HFF-Myc (cell line): ENCODE results near the gene AFAP1.

Experiments used
- DNase-seq: peaks from one replicate; pipeline ENCODE4 v3.0.0-alpha.2; 2011; ENCODE audit warnings: low read depth; ENCODE audit errors: extremely low read depth
- H3K4me3 ChIP-seq: replicated peaks from 2 replicates; pipeline ENCODE4 v1.5.1; 2011; ENCODE audit warnings: low read depth, mild to moderate bottlenecking, control low read depth, low read length
- CTCF ChIP-seq: IDR thresholded peaks from 2 replicates; pipeline ENCODE4 v1.5.1; 2012; ENCODE audit warnings: mild to moderate bottlenecking, low read depth, low read length, control low read depth; ENCODE audit errors: missing control alignments

The AFAP1 gene

GRCh38 chr4:7901311-7901885 is 38.3 kb downstream of the AFAP1 start:
- no peak overlapping the region for H3K4me3 ChIP-seq
- DNase-seq: no peak
- TF ChIP-seq CTCF: no peak

GRCh38 chr4:7900334-7900909 is 39.2 kb downstream of the AFAP1 start:
- no peak for TF ChIP-seq CTCF
- DNase-seq: no peak
- H3K4me3 ChIP-seq: no peak overlapping the region

- no peak overlapping the region for H3K4me3 ChIP-seq
- no peak for DNase-seq
- no peak for TF ChIP-seq CTCF
Observed at GRCh38 chr4:7899184-7899869, 40.3 kb downstream of the AFAP1 start.

- no peak for TF ChIP-seq CTCF
- H3K4me3 ChIP-seq: no peak overlapping the region
- DNase-seq: no peak
Observed at GRCh38 chr4:7898385-7898784, 41.3 kb downstream of the AFAP1 start.

GRCh38 chr4:7897811-7898210 is 41.9 kb downstream of the AFAP1 start:
- DNase-seq: no peak
- TF ChIP-seq CTCF: no peak
- no peak overlapping the region for H3K4me3 ChIP-seq

- no peak overlapping the region for H3K4me3 ChIP-seq
- no peak for DNase-seq
- no peak for TF ChIP-seq CTCF
Observed at GRCh38 chr4:7894677-7895181, 44.9 kb downstream of the AFAP1 start.
